H9 (cell line): ENCODE data around the gene CXCR5. TPM values are rescaled to one million over a fixed set of nuclear protein-coding genes. Genes with fewer than 3 reads are reported as not detected.

Experiments
- DNase-seq: peaks from one replicate; pipeline ENCODE4 v3.0.0-alpha.2; 2017
- H2AFZ ChIP-seq: one replicate; pipeline ENCODE4 v1.6.1; 2013; ENCODE audit warnings: mild to moderate bottlenecking, low read length, control low read depth, moderate library complexity
- H2AK5ac ChIP-seq: 2 replicates; pipeline ENCODE4 v1.6.1; 2013; ENCODE audit warnings: low read length, control low read depth, mixed read lengths; ENCODE audit not compliant: insufficient read length
- H2BK120ac ChIP-seq: one replicate; pipeline ENCODE4 v1.6.1; 2013; ENCODE audit warnings: low read depth, mild to moderate bottlenecking, low read length, control low read depth, inconsistent platforms; ENCODE audit not compliant: poor library complexity, severe bottlenecking
- H2BK12ac ChIP-seq: 2 replicates; pipeline ENCODE4 v1.6.1; 2013; ENCODE audit warnings: low read length, control low read depth, mixed read lengths, low read depth; ENCODE audit not compliant: insufficient read length
- H2BK15ac ChIP-seq: 2 replicates; pipeline ENCODE4 v1.6.1; 2013; ENCODE audit warnings: low read depth, low read length, control low read depth
- H2BK20ac ChIP-seq: one replicate; pipeline ENCODE4 v1.6.1; 2013; ENCODE audit warnings: low read depth, mild to moderate bottlenecking, low read length, control low read depth, inconsistent platforms; ENCODE audit not compliant: poor library complexity, severe bottlenecking
- H2BK5ac ChIP-seq: 2 replicates; pipeline ENCODE4 v1.6.1; 2013; ENCODE audit warnings: low read length, control low read depth, mixed read lengths; ENCODE audit not compliant: insufficient read length
- H3K14ac ChIP-seq: 2 replicates; pipeline ENCODE4 v1.6.1; 2013; ENCODE audit warnings: low read length, control low read depth; ENCODE audit not compliant: insufficient read depth
- H3K18ac ChIP-seq: 2 replicates; pipeline ENCODE4 v1.6.1; 2013; ENCODE audit warnings: low read depth, mild to moderate bottlenecking, mixed read lengths, low read length, control low read depth; ENCODE audit not compliant: insufficient read length
- H3K23ac ChIP-seq: 2 replicates; pipeline ENCODE4 v1.6.1; 2013; ENCODE audit warnings: low read length, control low read depth, mixed read lengths, low read depth; ENCODE audit not compliant: insufficient read length
- H3K23me2 ChIP-seq: 2 replicates; pipeline ENCODE4 v1.6.1; 2013; ENCODE audit warnings: low read depth, mild to moderate bottlenecking, mixed read lengths, low read length, control low read depth; ENCODE audit not compliant: insufficient read length, poor library complexity, severe bottlenecking
- H3K27ac ChIP-seq: 2 replicates; pipeline ENCODE4 v1.5.1; 2013; ENCODE audit warnings: low read length, control low read depth, mixed read lengths, low read depth; ENCODE audit not compliant: insufficient read length
- H3K27me3 ChIP-seq: 2 replicates; pipeline ENCODE4 v1.6.1; 2013; ENCODE audit warnings: low read length, control low read depth, inconsistent platforms; ENCODE audit not compliant: insufficient read depth
- H3K4ac ChIP-seq: 2 replicates; pipeline ENCODE4 v1.6.1; 2013; ENCODE audit warnings: low read depth, mild to moderate bottlenecking, control low read depth, inconsistent platforms, low read length, moderate library complexity
- H3K4me1 ChIP-seq: 2 replicates; pipeline ENCODE4 v1.6.1; 2013; ENCODE audit warnings: low read length, control low read depth, inconsistent platforms; ENCODE audit not compliant: insufficient read depth
- H3K4me2 ChIP-seq: 2 replicates; pipeline ENCODE4 v1.6.1; 2013; ENCODE audit warnings: low read length, control low read depth, mixed read lengths; ENCODE audit not compliant: insufficient read length, insufficient read depth
- H3K56ac ChIP-seq: 2 replicates; pipeline ENCODE4 v1.6.1; 2013; ENCODE audit warnings: low read depth, mild to moderate bottlenecking, mixed read lengths, low read length, control low read depth; ENCODE audit not compliant: insufficient read length
- H3K79me1 ChIP-seq: 2 replicates; pipeline ENCODE4 v1.6.1; 2013; ENCODE audit warnings: low read depth, mild to moderate bottlenecking, moderate library complexity, low read length, control low read depth, inconsistent platforms; ENCODE audit not compliant: insufficient read depth, poor library complexity, severe bottlenecking
- H3K79me2 ChIP-seq: 2 replicates; pipeline ENCODE4 v1.6.1; 2013; ENCODE audit warnings: low read length, control low read depth, inconsistent platforms; ENCODE audit not compliant: insufficient read depth
- H3K9ac ChIP-seq: 2 replicates; pipeline ENCODE4 v1.6.1; 2013; ENCODE audit warnings: low read length, control low read depth, mixed read lengths; ENCODE audit not compliant: insufficient read length; ENCODE audit errors: extremely low read depth
- H3K9me3 ChIP-seq: one replicate; pipeline ENCODE4 v1.6.1; 2013; ENCODE audit warnings: low read depth, low read length, inconsistent platforms; ENCODE audit not compliant: control insufficient read depth
- H3T11ph ChIP-seq: one replicate; pipeline ENCODE4 v1.6.1; 2013; ENCODE audit warnings: mild to moderate bottlenecking, low read length, control low read depth, inconsistent platforms
- H4K20me1 ChIP-seq: one replicate; pipeline ENCODE4 v1.6.1; 2013; ENCODE audit not compliant: control insufficient read depth, insufficient read length, insufficient read depth
- H4K5ac ChIP-seq: 2 replicates; pipeline ENCODE4 v1.6.1; 2013; ENCODE audit warnings: low read depth, mild to moderate bottlenecking, mixed read lengths, low read length, control low read depth; ENCODE audit not compliant: insufficient read length
- H4K8ac ChIP-seq: replicated peaks from 2 replicates; pipeline ENCODE4 v1.6.1; 2013; ENCODE audit warnings: low read length, control low read depth, mixed read lengths, low read depth; ENCODE audit not compliant: insufficient read length
- H4K91ac ChIP-seq: 2 replicates; pipeline ENCODE4 v1.6.1; 2013; ENCODE audit warnings: low read depth, mild to moderate bottlenecking, moderate library complexity, mixed read lengths, low read length, control low read depth; ENCODE audit not compliant: insufficient read length
- H3K27ac Mint-ChIP-seq, 3 experiments: 2 replicates in 2 of 3; 3 replicates in 1 of 3; pipeline ENCODE4 v1.8.0; 2020 to 2021; ENCODE audit warnings: mixed read lengths in 3 of 3, mild to moderate bottlenecking in 1 of 3, moderate library complexity in 1 of 3
- H3K27me3 Mint-ChIP-seq: 2 replicates; pipeline ENCODE4 v1.8.0; 2021; ENCODE audit warnings: low read depth, mild to moderate bottlenecking, moderate library complexity, mixed read lengths
- H3K36me3 Mint-ChIP-seq, 3 experiments: 2 replicates in 2 of 3; 3 replicates in 1 of 3; pipeline ENCODE4 v1.8.0; 2020 to 2021; ENCODE audit warnings: low read depth in 3 of 3, mixed read lengths in 3 of 3; ENCODE audit not compliant: insufficient read depth in 1 of 3
- H3K4me1 Mint-ChIP-seq, 2 experiments: 2 replicates each; pipeline ENCODE4 v1.8.0; 2020; ENCODE audit warnings: mixed read lengths in 2 of 2
- H3K4me3 Mint-ChIP-seq, 2 experiments: 2 replicates in 1 of 2; 3 replicates in 1 of 2; pipeline ENCODE4 v1.8.0; 2020 to 2021; ENCODE audit warnings: mild to moderate bottlenecking in 2 of 2, mixed read lengths in 2 of 2, moderate library complexity in 1 of 2
- H3K9me3 Mint-ChIP-seq, 2 experiments: 2 replicates in 1 of 2; 3 replicates in 1 of 2; pipeline ENCODE4 v1.8.0; 2020; ENCODE audit warnings: mild to moderate bottlenecking in 2 of 2, mixed read lengths in 2 of 2, moderate library complexity in 1 of 2
- WGBS: extraction: QIAGEN DNeasy Blood & Tissue Kit; methylation state at CpG from one replicate; pipeline ENCODE4 v1.1.7; 2013; ENCODE audit warnings: missing lambda C conversion rate, low lambda C conversion rate, mixed read lengths; ENCODE audit not compliant: insufficient read length; ENCODE audit errors: extremely low coverage; 5-methylcytosine and 5-hydroxymethylcytosine counted together
- total RNA-seq: library from RNA; stranded (reverse); gene quantifications from 2 replicates; pipeline ENCODE4 v1.2.1, GENCODE V29; 2021
- TF ChIP-seq, protein P1 (sequence below): fragments of 200-600 bp; sonication (generic); conservative IDR thresholded peaks from 3 replicates; pipeline ENCODE4 v1.8.0; 2021; ENCODE audit warnings: antibody characterized with exemption, mild to moderate bottlenecking

Gene CXCR5
- total RNA-seq, 1 experiment from 2014 or later = 0.07 TPM

DNA sequence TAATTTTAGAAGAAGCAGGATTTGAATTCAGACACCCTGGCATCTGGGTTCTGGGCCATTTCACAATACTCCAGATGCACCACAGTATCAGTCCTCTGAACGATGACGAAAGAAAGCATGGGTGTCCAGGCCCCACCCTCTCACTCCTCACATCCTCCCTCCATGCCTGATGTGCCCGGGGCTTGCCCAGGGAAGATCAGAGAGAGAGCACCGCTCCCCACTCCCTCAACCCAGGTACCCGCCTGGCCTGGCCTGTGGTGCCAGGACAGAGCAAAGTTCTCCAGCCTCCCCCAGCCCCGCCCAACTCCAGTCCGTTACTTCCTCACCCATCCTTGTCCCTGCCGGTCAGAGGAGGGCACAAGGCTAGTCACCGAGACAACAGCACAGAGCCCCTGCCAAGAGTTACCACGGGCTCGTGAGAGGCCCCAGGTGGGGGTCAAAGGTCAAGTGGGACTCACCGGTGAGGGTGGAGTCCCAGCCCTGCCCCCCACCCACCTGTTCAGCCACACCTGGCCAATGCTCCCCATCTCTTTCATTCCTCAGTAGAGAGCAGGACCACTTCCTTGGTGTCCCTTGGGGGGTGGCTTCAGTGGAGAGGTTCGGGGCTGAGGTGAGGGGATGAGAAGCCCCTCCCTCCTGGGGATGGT, 33.9 kb downstream of the CXCR5 start:
- H2BK12ac ChIP-seq = no peak overlapping the region
- no peak overlapping the region for H3K27ac ChIP-seq
- H3K4me2 ChIP-seq = peak overlapping the region; percentile 29
- H3K36me3 Mint-ChIP-seq = peaks cover 0 to 12% (median 6%) of the 10 kb centered on the region in 3 experiments; a peak in 4 of 7 replicates
- H4K91ac ChIP-seq = peak overlapping the region; percentile 65
- peaks cover 13% of the 10 kb centered on the region for H3K23me2 ChIP-seq
- H3K27me3 Mint-ChIP-seq = no peaks in the 10 kb centered on the region
- H4K20me1 ChIP-seq = no peaks in the 10 kb centered on the region
- H3K4me1 Mint-ChIP-seq = peaks cover 80 to 91% of the 10 kb centered on the region in 2 experiments
- H2BK20ac ChIP-seq = no peak overlapping the region
- TF ChIP-seq, protein P1, sequence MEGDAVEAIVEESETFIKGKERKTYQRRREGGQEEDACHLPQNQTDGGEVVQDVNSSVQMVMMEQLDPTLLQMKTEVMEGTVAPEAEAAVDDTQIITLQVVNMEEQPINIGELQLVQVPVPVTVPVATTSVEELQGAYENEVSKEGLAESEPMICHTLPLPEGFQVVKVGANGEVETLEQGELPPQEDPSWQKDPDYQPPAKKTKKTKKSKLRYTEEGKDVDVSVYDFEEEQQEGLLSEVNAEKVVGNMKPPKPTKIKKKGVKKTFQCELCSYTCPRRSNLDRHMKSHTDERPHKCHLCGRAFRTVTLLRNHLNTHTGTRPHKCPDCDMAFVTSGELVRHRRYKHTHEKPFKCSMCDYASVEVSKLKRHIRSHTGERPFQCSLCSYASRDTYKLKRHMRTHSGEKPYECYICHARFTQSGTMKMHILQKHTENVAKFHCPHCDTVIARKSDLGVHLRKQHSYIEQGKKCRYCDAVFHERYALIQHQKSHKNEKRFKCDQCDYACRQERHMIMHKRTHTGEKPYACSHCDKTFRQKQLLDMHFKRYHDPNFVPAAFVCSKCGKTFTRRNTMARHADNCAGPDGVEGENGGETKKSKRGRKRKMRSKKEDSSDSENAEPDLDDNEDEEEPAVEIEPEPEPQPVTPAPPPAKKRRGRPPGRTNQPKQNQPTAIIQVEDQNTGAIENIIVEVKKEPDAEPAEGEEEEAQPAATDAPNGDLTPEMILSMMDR = no peak
- no peak overlapping the region for H3T11ph ChIP-seq
- DNase-seq = no peak
- H3K56ac ChIP-seq = no peak overlapping the region
- H3K79me1 ChIP-seq = peaks cover 5% of the 10 kb centered on the region
- no CpG with 5 or more reads among the region's 13 CpGs for WGBS
- no peak overlapping the region for H2AK5ac ChIP-seq
- H2BK15ac ChIP-seq = 0 out of 2 replicates have a peak overlapping the region, but pooled peaks have one; percentile 16
- H3K79me2 ChIP-seq = peaks cover 10% of the 10 kb centered on the region; the same call in 1 of the 2 replicates
- H2BK5ac ChIP-seq = no peak overlapping the region
- H3K18ac ChIP-seq = peak overlapping the region; percentile 73
- H3K27me3 ChIP-seq = no peaks in the 10 kb centered on the region
- no peak overlapping the region for H3K23ac ChIP-seq
- H3K4me3 Mint-ChIP-seq = peak overlapping the region; percentile 61 to 74
- no peaks in the 10 kb centered on the region for H3K9me3 ChIP-seq
- no peak overlapping the region for H4K8ac ChIP-seq
- no peak overlapping the region for H2BK120ac ChIP-seq
- H3K9me3 Mint-ChIP-seq = no peaks in the 10 kb centered on the region; a peak in 1 of 5 replicates
- peaks cover 33% of the 10 kb centered on the region for H3K4me1 ChIP-seq
- peak overlapping the region; percentile 98 to 99 (median 98) for H3K27ac Mint-ChIP-seq
- H3K9ac ChIP-seq = no peak overlapping the region
- no peak overlapping the region for H2AFZ ChIP-seq
- no peak overlapping the region for H4K5ac ChIP-seq
- H3K14ac ChIP-seq = peak overlapping the region; percentile 51
- H3K4ac ChIP-seq = peak overlapping the region; percentile 42; the same call in 1 of the 2 replicates
